Iris pigment epithelial cell (primary cell): ENCODE data around the gene NPPA.
"Not testable (repeated sequence)": the region's sequence is repeated elsewhere in the genome, so short reads cannot be mapped to it uniquely, and the experiment has no call there.

ENCODE experiments used
- DNase-seq: peaks from one replicate; pipeline ENCODE4 v3.0.0-alpha.2; 2011; ENCODE audit warnings: low read depth

Gene NPPA

GRCh38 chr1:11807133-11807532 is 40.5 kb downstream of the NPPA start:
- DNase-seq, result no peak

- DNase-seq, result peak; percentile 44
These were observed 41.2 kb downstream of the NPPA start for GRCh38 chr1:11806307-11806936.

GRCh38 chr1:11805422-11806306 is 41.9 kb downstream of the NPPA start, which contains the start of the genes CLCN6 and MTHFR:
TSS of gene CLCN6 (plus strand) at chr1:11806191. CDS start at chr1:11806263, 72 bp downstream.
TSS of gene MTHFR (minus strand) at chr1:11805964. CDS start at chr1:11803116, 2,848 bp downstream.
- peak; percentile 99 for DNase-seq

- DNase-seq, result peak; percentile 67
These were observed 42.7 kb downstream of the NPPA start for GRCh38 chr1:11804666-11805421.

- DNase-seq, result not testable (repeated sequence)
These were observed 43.5 kb downstream of the NPPA start for GRCh38 chr1:11803924-11804665.

- peak; percentile 98 for DNase-seq
These were observed 44.4 kb downstream of the NPPA start for GRCh38 chr1:11802973-11803885.

- peak; percentile 28 for DNase-seq
These were observed 45.0 kb downstream of the NPPA start for GRCh38 chr1:11802616-11802972.

- DNase-seq, result no peak
These were observed 46.7 kb downstream of the NPPA start for GRCh38 chr1:11800756-11801433.

- DNase-seq, result no peak
These were observed 47.2 kb downstream of the NPPA start for GRCh38 chr1:11800391-11800755.

GRCh38 chr1:11799896-11800295 is 47.7 kb downstream of the NPPA start:
- no peak for DNase-seq

GRCh38 chr1:11799099-11799498 is 48.5 kb downstream of the NPPA start:
- no peak for DNase-seq

- peak; percentile 56 for DNase-seq
These were observed 49.9 kb downstream of the NPPA start for GRCh38 chr1:11797525-11798216.

GRCh38 chr1:11796036-11796828 is 51.4 kb downstream of the NPPA start:
- DNase-seq, result peak; percentile 46
